K562 (cell line): ENCODE data around the gene PIP5KL1. TPM values are rescaled to one million over a fixed set of nuclear protein-coding genes. Genes with fewer than 3 reads are reported as not detected.
A peak's percentile ranks its signal among the peaks of the same experiment; 100 is the strongest.

Source experiments
- ATF3 ChIP-seq, 2 experiments: fragments of 450-650 bp in 1 of 2; sonication (generic) in 1 of 2; formaldehyde crosslinking in 1 of 2; IDR thresholded peaks in 1 of 2; conservative IDR thresholded peaks in 1 of 2; 2 replicates each; pipeline versions ENCODE4 v1.6.1 to v1.8.1; 2016 to 2023; ENCODE audit warnings: mild to moderate bottlenecking in 2 of 2, moderate library complexity in 2 of 2, inconsistent platforms in 1 of 2, missing genetic modification reagents in 1 of 2
- CBFA2T3 ChIP-seq: fragments of 450-650 bp; IDR thresholded peaks from 2 replicates; pipeline ENCODE4 v1.6.1; 2017
- EGR1 ChIP-seq: fragments of 450-650 bp; conservative IDR thresholded peaks from 2 replicates; pipeline ENCODE4 v1.6.1; 2017; ENCODE audit warnings: mild to moderate bottlenecking
- FOXJ2 ChIP-seq: fragments of 200-800 bp; sonication (Bioruptor generic); IDR thresholded peaks from 2 replicates; pipeline ENCODE4 v1.6.1; 2016; ENCODE audit warnings: missing genetic modification characterization, missing compliant biosample characterization
- GATA2 ChIP-seq: sonication (generic); formaldehyde crosslinking; IDR thresholded peaks from 2 replicates; pipeline ENCODE4 v1.4.0; 2020; ENCODE audit warnings: mild to moderate bottlenecking, missing genetic modification reagents
- MTA3 ChIP-seq: fragments of 450-650 bp; formaldehyde crosslinking; IDR thresholded peaks from 2 replicates; pipeline ENCODE4 v1.6.1; 2017; ENCODE audit warnings: mild to moderate bottlenecking, borderline replicate concordance
- OTX1 ChIP-seq: fragments of 450-650 bp; formaldehyde crosslinking; IDR thresholded peaks from 2 replicates; pipeline ENCODE4 v1.4.0; 2022; ENCODE audit warnings: mild to moderate bottlenecking
- PHB2 ChIP-seq: fragments of 450-650 bp; IDR thresholded peaks from 2 replicates; pipeline ENCODE4 v1.6.1; 2017; ENCODE audit warnings: low read depth
- PHF21A ChIP-seq: fragments of 450-650 bp; IDR thresholded peaks from 2 replicates; pipeline ENCODE4 v1.6.1; 2017; ENCODE audit warnings: low read depth, borderline replicate concordance
- SAP30 ChIP-seq: fragments of 200-600 bp; sonication (generic); IDR thresholded peaks from 2 replicates; pipeline ENCODE4 v1.6.1; 2012; ENCODE audit warnings: borderline replicate concordance, low read depth, mild to moderate bottlenecking, moderate library complexity, low read length, control low read depth, inconsistent platforms; ENCODE audit not compliant: insufficient read depth, poor library complexity, severe bottlenecking
- TBP ChIP-seq: optimal IDR thresholded peaks from 2 replicates; pipeline ENCODE3; 2011; ENCODE audit warnings: low read depth, low read length, improper control_type of control experiment
- ZNF121 ChIP-seq: sonication (generic); formaldehyde crosslinking; conservative IDR thresholded peaks from 2 replicates; pipeline ENCODE4 v1.8.0; 2022; ENCODE audit warnings: missing genetic modification reagents
- ZNF134 ChIP-seq: fragments of 250-450 bp; sonication (Bioruptor Pico); conservative IDR thresholded peaks from 2 replicates; pipeline ENCODE4 v1.4.0; 2020
- ZNF175 ChIP-seq: fragments of 200-800 bp; sonication (Bioruptor generic); IDR thresholded peaks from 2 replicates; pipeline ENCODE4 v1.6.1; 2016; ENCODE audit warnings: low read depth, mild to moderate bottlenecking, missing genetic modification characterization, missing compliant biosample characterization
- ZNF41 ChIP-seq: fragments of 250-450 bp; sonication (Bioruptor Pico); conservative IDR thresholded peaks from 2 replicates; pipeline ENCODE4 v1.4.0; 2020; ENCODE audit warnings: mild to moderate bottlenecking
- ZNF551 ChIP-seq: fragments of 250-450 bp; sonication (Bioruptor Pico); IDR thresholded peaks from 2 replicates; pipeline ENCODE4 v1.5.0; 2021; ENCODE audit warnings: mild to moderate bottlenecking, moderate library complexity
- ZNF584 ChIP-seq: fragments of 200-800 bp; sonication (Bioruptor generic); IDR thresholded peaks from 2 replicates; pipeline ENCODE4 v1.6.1; 2016; ENCODE audit warnings: low read depth, mild to moderate bottlenecking, missing genetic modification characterization, missing compliant biosample characterization
- polyA plus RNA-seq, 8 experiments: library from polyadenylated mRNA; depleted of rRNA in 4 of 8; stranded (reverse) in 5 of 8; unstranded in 3 of 8; fragments of >200 nt; fragmentation: Nextera tagmentation in 2 of 8; fragmentation: Illumina TruSeq in 1 of 8; extraction: Ambion mirVana in 2 of 8; extraction: Trizol in 1 of 8; gene quantifications; 2 replicates each; pipeline versions ENCODE4 v1.2.1 to v1.2.3, GENCODE V29; 2011 to 2014; ENCODE audit warnings: inconsistent platforms in 1 of 8, missing spikeins in 1 of 8
- total RNA-seq, 7 experiments: library from RNA; depleted of rRNA in 6 of 7; stranded (reverse); fragments of >200 nt in 6 of 7; fragmentation: Illumina TruSeq in 2 of 7; extraction: Trizol in 2 of 7; gene quantifications; 2 replicates each; pipeline versions ENCODE4 v1.2.1 to v1.2.3, GENCODE V29; 2011 to 2021; ENCODE audit warnings: low replicate concordance in 1 of 7
- TF ChIP-seq, protein P1 (sequence below): sonication (generic); formaldehyde crosslinking; IDR thresholded peaks from 2 replicates; pipeline ENCODE4 v1.8.0; 2022; ENCODE audit warnings: mild to moderate bottlenecking, missing genetic modification reagents
- TF ChIP-seq, protein P2 (sequence below), 2 experiments: IDR thresholded peaks in 1 of 2; conservative IDR thresholded peaks in 1 of 2; 2 replicates each; pipeline ENCODE4 v1.6.1; 2016; ENCODE audit warnings: low read depth in 2 of 2, mild to moderate bottlenecking in 1 of 2, missing compliant biosample characterization in 1 of 2, missing genetic modification characterization in 1 of 2, moderate library complexity in 1 of 2

PIP5KL1 gene
- total and polyA plus RNA-seq, 9 of the 15 experiments (the other 6 are each of a cell fraction or from before 2014, with no cell fraction given): 0.18 to 4.8 (median 1.2) TPM

DNA sequence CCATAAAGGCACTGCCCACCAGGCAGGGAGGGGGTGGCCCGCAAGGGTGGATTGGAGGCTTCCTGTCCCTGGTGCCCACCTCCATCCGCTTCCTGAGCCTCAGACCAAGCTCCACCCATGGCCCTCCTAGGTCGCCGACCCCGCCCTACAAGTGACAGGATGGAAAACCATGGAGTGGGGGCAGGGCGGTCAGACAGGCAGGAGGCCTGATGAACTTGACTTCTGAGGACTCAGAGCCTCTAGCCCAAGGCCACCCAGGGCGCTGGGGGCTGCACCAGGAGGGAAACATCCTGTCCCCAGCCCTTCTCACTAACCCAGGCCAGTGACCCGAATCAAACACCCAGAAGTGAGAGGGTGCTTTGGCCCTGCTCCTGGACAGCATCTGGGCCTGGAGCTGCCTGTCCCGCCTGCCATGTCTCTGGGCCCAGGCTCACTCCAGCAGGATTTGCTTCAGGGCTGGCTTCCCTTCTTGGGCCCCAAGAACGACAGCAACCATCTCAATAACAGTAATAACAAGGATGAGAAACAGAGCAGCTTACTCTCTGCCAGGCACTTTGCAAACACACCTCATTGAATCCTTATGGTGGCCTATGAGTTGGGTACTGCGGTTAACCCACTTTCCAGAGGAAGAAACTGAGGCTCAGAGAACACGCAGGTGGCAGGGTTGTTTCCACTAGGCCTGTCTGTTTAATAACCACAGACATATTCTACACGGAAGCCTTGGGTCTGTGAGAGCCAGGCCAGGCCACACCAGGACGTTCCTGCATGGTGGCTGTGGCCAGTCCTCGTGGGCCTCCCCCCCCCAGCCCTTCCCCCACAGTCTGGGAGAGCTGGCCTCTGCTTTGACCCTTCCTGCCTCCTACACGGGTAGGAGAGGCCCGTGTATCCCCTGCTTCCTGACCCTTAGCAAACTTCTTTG lies 26.8 kb downstream of the PIP5KL1 start (continued):
- TF ChIP-seq GATA2 (CRISPR knock-in tag) (no peak), TBP (peak; percentile 49), OTX1 (CRISPR knock-in tag) (no peak), ATF3 (IDR thresholded peaks at IDR 0.05) (no peak), ATF3 (CRISPR knock-in tag; conservative IDR thresholded peaks at IDR 0.05) (no peak), ZNF175 (no peak), ZNF41 (CRISPR knock-in tag) (no peak), PHF21A (no peak), PHB2 (no peak), FOXJ2 (tag) (no peak), SAP30 (no peak), MTA3 (peak; percentile 79), ZNF134 (CRISPR knock-in tag) (no peak), ZNF584 (no peak), EGR1 (no peak), CBFA2T3 (no peak; the same call in 1 of the 2 replicates), ZNF121 (CRISPR knock-in tag) (no peak), ZNF551 (CRISPR knock-in tag) (no peak)
- TF ChIP-seq, protein P1, sequence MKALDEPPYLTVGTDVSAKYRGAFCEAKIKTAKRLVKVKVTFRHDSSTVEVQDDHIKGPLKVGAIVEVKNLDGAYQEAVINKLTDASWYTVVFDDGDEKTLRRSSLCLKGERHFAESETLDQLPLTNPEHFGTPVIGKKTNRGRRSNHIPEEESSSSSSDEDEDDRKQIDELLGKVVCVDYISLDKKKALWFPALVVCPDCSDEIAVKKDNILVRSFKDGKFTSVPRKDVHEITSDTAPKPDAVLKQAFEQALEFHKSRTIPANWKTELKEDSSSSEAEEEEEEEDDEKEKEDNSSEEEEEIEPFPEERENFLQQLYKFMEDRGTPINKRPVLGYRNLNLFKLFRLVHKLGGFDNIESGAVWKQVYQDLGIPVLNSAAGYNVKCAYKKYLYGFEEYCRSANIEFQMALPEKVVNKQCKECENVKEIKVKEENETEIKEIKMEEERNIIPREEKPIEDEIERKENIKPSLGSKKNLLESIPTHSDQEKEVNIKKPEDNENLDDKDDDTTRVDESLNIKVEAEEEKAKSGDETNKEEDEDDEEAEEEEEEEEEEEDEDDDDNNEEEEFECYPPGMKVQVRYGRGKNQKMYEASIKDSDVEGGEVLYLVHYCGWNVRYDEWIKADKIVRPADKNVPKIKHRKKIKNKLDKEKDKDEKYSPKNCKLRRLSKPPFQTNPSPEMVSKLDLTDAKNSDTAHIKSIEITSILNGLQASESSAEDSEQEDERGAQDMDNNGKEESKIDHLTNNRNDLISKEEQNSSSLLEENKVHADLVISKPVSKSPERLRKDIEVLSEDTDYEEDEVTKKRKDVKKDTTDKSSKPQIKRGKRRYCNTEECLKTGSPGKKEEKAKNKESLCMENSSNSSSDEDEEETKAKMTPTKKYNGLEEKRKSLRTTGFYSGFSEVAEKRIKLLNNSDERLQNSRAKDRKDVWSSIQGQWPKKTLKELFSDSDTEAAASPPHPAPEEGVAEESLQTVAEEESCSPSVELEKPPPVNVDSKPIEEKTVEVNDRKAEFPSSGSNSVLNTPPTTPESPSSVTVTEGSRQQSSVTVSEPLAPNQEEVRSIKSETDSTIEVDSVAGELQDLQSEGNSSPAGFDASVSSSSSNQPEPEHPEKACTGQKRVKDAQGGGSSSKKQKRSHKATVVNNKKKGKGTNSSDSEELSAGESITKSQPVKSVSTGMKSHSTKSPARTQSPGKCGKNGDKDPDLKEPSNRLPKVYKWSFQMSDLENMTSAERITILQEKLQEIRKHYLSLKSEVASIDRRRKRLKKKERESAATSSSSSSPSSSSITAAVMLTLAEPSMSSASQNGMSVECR: 0 out of 2 replicates have a peak, but pooled peaks have one; percentile 35
- TF ChIP-seq, protein P2, sequence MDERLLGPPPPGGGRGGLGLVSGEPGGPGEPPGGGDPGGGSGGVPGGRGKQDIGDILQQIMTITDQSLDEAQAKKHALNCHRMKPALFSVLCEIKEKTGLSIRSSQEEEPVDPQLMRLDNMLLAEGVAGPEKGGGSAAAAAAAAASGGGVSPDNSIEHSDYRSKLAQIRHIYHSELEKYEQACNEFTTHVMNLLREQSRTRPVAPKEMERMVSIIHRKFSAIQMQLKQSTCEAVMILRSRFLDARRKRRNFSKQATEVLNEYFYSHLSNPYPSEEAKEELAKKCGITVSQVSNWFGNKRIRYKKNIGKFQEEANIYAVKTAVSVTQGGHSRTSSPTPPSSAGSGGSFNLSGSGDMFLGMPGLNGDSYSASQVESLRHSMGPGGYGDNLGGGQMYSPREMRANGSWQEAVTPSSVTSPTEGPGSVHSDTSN (CRISPR knock-in tag; IDR thresholded peaks at IDR 0.05; ENCODE audit: low read depth): no peak
- TF ChIP-seq, protein P2 (tag; conservative IDR thresholded peaks at IDR 0.05; ENCODE audit: low read depth): no peak
